GM21619 (cell line): ENCODE results near the gene GRK5.

Experiments
- ATAC-seq: cut with Tn5 transposase; IDR thresholded peaks from one replicate; pipeline ENCODE4 v1.9.1; 2021; ENCODE audit not compliant: unreplicated experiment

The GRK5 gene

DNA sequence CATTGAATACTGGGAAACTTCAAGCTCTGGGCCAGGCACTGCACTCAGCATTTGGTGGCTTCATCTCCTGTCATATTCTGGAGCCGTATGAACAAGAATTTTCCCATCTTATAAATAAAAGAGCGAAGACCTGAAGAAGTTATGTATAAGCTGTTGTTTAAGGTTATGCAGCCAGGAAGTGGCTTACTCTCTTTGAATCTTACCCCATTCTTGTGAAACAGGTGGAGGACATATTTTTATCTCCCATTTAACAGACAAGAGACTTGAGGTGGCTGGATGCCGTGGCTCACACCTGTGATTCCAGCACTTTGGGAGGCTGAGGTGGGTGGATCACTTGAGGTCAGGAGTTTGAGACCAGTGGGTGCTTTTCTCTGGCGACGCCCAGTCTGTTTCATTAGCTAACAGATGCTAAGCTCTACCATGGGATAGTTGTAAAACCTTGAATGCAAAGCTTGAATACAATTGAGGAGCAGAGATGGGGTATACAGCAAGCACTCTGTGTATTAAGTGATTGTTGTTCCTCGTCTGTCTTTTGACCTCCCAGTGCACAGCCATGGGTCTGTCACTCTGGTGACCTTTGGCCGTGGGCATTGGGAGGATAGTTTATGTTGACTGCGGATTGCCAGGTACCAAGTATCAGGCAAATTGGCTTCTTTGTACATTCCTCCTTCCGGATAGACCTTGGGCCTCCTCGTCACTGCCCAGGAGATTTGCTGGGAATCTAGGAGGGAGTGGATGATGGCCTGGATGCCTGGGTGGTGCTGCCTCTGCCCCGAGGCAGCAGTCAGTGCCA lies 85.8 kb downstream of the GRK5 start:
- no peak for ATAC-seq

GRCh38 chr10:119296703-119297102 lies 89.3 kb downstream of the GRK5 start:
- no peak for ATAC-seq

GRCh38 chr10:119297207-119297968 lies 90.0 kb downstream of the GRK5 start:
- no peak for ATAC-seq

GRCh38 chr10:119298810-119299209 lies 91.4 kb downstream of the GRK5 start:
- no peak for ATAC-seq

DNA sequence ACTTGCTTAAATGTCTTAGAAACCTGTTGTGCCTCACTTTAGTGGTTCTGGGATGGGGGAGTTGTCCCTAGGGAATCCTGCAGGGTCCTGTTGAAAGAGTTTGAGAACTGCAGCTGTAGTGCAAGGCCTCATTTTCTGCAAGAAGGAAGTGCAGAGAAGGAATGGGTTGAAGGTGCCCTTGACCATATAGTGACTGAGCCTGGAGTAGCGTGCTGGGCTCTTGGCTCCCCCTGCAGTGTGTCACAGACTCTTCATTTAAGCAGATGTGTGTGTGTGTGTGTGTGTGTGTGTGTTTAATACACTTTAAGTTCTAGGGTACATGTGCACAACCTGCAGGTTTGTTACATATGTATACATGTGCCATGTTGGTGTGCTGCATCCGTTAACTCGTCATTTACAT lies 92.2 kb downstream of the GRK5 start:
- ATAC-seq, result no peak

DNA sequence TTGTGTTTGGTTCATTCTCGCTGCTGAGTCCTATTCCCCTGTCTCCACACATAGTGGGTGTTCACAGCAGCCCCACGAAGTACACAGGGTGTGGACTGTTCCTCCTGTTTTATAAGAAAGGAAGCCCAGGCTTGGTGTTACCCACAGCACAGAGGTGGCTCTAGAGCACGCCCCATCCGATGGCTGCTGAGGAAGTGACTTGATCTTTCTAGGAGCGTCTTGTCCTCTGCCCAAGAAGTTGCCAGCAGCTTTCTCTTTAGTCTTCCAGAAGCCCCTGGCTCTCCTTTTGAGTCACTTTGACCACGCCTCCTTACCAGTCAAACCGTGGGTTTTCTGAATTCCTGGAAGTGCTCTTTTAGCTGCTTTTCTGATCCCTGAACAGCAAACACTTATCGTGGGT lies 94.0 kb downstream of the GRK5 start:
- ATAC-seq, result peak; percentile 25

- no peak for ATAC-seq
Observed at GRCh38 chr10:119302172-119302571, 94.8 kb downstream of the GRK5 start.

- no peak for ATAC-seq
Observed at GRCh38 chr10:119302591-119303253, 95.4 kb downstream of the GRK5 start.

DNA sequence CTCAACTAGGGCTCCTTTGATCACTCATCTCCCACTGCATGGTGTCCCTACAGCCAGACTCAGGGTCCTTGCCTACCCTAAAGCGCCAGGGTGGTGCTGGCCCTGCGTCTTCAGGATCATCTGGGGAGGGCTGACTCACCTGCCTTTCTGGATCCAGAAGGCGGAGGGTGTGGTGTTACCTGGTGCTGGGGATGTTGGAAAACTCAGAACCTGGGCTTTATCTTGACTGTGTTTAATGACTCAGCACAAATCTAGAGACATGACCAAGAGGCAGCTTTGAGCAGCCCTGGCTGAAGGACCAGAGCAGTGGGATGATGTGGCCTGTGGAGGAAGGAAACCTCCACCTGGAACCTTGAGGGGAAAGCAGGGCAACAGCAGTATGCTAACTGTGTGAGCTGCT lies 96.5 kb downstream of the GRK5 start:
- ATAC-seq, result no peak

GRCh38 chr10:119304541-119304940 lies 97.2 kb downstream of the GRK5 start:
- ATAC-seq, result no peak

GRCh38 chr10:119305860-119306513 lies 98.6 kb downstream of the GRK5 start:
- ATAC-seq, result peak; percentile 57

GRCh38 chr10:119306514-119306951 lies 99.2 kb downstream of the GRK5 start:
- peak; percentile 65 for ATAC-seq

DNA sequence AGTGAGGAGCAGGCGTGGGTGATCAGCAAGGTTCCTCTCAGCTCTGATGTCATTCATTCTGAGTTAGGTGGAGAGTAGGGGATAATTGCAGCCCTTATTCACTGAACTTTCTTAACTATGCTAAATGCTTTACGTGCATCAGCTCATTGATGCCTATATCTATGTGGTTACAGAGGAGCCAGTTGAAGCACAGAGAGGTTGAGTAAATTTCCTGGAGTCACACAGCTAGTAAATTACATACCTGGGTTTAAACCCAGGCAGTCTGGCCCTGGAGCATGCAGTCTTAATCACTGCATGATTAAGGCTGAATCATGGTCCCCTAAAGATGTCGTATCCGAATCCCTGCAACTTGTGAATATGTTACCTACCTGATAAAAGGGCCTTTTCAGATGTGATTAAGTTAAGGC lies 99.6 kb downstream of the GRK5 start:
- ATAC-seq, result no peak

GRCh38 chr10:119308089-119308488 lies 100.7 kb downstream of the GRK5 start:
- ATAC-seq, result no peak

DNA sequence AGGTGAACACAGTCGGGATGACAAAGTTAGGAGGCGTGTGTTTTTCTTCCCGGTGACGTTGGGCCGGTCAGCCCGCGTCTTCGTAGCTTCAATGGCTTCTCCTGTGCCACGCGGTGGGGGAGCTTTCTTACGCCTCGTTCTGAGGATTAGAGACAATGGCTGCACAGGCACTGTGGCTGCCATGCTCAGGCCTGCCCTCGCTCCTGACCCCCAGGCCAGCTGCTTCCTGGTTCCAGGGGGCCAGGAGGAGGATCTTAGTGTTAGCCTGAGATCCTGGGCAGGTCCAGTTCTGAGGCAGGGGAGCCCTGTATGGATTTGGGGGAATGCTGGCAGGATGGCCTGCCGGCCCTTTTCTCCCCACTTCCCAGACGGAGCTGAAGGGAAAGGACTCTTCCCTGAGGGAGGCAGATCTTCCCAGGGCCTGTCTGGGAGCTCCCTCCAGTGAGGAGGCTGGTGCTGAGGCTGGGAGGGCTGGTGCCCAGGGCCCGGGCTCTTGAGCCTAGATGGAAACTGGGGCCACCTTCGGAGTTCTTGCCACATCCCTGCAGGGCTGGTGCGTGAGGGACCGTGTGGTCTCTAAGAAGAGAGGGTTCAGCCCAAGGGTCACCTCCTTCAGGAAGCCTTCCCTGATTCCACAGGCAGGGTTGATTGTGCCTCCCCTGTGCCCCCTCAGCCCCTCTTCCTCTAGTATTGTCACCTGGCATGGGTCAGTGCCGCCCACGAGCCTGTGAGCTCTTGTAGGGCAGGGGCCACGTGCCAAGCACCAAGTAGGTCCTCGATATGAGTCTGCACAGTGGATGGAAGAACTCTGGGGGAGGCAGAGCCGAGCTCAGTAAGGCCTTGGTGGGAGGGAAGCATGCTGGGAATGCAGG lies 101.4 kb downstream of the GRK5 start:
- no peak for ATAC-seq

DNA sequence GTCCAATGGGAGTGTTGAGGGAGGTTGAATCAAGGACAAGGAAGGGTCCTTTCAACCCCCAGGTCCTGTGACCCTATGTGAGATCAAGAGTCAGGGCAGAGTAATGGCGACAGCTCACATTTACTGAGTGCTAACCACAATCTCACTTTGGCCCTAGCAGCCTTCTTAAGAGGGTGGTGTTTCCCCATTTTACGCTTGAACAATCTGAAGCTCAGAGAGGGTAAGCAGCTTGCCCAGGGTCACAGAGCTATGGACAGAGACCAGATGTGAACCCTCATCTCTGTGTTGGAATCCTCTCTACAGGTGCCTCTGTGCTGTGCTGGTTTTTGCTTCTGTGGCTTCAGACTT lies 102.0 kb downstream of the GRK5 start:
- ATAC-seq, result peak; percentile 21

- ATAC-seq, result no peak
Observed at GRCh38 chr10:119310806-119311205, 103.4 kb downstream of the GRK5 start.

DNA sequence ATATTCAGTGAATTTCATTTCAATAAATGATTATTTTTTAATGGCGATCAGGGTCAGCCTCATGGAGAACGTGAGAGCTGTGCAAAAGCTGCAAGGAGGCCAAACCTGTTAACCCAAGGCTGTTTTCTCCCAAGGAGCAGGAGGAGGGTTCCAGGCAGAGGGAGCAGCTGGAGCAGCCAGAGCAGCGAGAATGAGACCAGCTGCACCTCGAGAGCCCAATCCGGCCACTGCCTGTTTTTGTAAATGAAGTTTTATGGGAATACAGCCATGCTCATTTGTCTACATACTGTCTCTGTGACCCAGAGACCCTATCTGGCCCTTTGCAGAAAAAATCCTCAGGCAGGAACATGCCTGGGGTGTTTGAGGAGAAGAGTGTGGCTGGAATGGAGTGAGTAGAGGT lies 104.9 kb downstream of the GRK5 start:
- ATAC-seq, result no peak

GRCh38 chr10:119313024-119313423 lies 105.7 kb downstream of the GRK5 start:
- no peak for ATAC-seq

GRCh38 chr10:119313644-119314043 lies 106.3 kb downstream of the GRK5 start:
- peak; percentile 75 for ATAC-seq
